ENCODE data around the gene DMD.
"Not testable (repeated sequence)": the region's sequence is repeated elsewhere in the genome, so short reads cannot be mapped to it uniquely, and the experiment has no call there.

The DMD gene

DNA sequence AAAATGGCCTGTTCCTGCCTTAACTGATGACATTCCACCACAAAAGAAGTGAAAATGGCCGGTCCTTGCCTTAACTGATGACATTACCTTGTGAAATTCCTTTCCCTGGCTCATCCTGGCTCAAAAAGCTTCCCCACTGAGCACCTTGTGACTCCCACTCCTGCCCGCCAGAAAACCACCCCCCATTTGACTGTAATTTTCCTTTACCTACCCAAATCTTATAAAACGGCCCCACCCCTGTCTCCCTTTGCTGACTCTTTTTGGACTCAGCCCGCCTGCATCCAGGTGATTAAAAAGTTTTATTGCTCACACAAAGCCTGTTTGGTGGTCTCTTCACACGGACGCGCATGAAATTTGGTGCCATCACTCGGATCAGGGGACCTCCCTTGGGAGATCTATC, 1833.5 kb downstream of the DMD start:
- DNase-seq (ENCODE audit: low read depth in 2 of 2, low spot score in 1 of 2), result not testable (repeated sequence)

DNA sequence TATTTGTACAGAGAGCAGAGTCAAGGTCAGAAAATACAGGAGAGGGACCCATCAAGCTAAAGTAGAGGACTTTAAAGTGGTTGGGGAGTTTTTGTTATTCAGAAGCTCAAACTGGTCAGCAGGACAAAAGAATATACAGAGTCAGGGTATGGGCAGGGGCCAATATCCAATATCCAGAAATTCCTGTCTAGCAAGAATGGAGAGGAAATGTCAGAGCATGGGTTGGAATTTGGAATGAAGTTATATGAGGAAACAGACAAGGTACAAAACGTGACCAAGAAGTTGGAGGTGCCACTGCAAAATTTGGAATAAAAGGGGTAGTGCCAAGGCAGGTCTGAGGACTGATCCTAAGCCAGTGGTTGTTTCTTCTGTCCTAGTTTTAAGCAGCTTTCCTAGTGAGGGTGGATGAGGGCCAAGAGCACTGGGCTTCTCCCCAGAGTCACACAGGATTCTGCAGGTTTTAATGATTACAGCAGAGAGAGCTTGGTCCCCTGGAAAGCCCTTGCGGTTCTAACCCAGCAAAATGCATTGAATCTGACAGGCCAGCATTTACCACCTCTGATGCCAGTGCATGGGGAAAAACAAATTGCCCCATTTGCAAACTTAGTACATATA, 1834.8 kb downstream of the DMD start:
- DNase-seq (ENCODE audit: low read depth in 2 of 2, low spot score in 1 of 2), result no peak

DNA sequence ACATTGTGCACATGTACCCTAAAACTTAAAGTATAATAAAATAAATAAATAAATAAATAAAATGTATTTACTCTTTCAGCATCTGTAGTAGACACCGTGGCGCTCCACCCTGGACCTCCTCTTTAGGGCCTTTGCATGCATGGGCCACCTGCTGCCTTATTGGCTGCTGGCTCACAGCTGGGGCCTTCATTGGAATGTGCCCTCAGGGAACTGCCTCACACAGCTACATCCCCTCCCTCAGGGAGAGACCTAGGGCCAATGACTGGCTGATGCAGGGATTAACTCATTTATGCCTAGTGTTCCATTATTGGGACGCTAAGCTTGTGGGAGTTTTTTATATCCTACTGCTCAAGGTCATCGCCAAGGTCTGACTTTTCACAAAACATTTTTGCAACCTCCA, 1836.6 kb downstream of the DMD start:
- DNase-seq (ENCODE audit: low read depth in 2 of 2, low spot score in 1 of 2), result no peak

DNA sequence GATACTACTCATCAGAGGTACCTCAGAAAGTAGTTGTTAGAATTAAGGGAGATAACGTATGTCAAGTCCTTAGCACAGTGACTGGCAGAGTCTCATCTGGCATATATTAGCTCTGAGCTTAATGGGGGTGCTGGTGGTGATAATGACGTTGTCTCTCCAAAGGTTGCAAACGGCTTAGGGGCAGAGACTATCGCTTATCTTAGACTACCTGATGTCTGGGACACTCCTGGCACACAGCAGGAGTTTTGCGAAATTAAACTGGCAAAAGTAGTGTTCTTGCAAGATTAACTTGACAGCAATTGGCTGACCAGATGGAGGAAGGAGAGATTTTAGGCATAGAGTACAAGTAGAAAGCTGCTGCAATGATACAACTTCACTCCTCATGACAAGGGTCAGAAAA, 1839.4 kb downstream of the DMD start:
- DNase-seq (ENCODE audit: low read depth in 2 of 2, low spot score in 1 of 2), result no peak

DNA sequence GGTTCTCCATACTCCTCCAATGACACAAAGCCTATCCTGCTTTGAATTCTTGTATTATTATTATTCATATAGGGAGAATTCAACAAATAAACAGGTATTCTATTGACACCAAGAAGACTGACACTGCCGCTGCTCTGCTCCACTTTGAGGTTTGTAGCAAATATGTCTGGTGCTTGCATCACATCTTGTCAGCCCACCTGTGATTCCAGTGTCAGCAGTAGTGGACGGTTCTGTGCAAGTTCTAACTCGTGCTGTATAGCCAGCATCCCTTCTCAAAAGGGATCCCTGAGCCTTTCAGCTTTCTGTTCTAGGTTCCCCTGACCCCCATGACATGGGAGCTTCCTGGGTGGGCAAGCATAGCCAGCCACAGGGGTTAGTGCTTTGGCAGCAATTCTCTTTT, 1843.5 kb downstream of the DMD start:
- no peak for DNase-seq (ENCODE audit: low read depth in 2 of 2, low spot score in 1 of 2)

DNA sequence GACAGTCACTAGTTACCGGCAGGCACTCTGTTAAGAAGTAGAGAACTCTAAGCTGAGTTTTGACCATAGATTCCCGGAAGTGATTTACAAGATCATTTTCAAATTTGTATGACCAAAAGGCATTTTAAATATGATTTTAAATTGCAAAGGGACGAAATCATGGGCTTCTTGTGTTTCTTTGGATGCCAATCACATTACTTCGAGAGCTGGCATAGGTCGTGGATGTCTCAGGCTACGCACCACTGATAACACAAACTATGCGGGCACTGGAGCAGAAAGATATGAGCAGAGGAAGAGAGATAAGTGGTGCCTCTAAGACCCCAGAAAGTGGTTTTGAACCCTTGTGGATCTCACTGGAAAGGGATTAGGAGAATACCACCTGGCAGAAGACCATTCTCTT, 1845.3 kb downstream of the DMD start:
- DNase-seq (ENCODE audit: low read depth in 2 of 2, low spot score in 1 of 2), result no peak

DNA sequence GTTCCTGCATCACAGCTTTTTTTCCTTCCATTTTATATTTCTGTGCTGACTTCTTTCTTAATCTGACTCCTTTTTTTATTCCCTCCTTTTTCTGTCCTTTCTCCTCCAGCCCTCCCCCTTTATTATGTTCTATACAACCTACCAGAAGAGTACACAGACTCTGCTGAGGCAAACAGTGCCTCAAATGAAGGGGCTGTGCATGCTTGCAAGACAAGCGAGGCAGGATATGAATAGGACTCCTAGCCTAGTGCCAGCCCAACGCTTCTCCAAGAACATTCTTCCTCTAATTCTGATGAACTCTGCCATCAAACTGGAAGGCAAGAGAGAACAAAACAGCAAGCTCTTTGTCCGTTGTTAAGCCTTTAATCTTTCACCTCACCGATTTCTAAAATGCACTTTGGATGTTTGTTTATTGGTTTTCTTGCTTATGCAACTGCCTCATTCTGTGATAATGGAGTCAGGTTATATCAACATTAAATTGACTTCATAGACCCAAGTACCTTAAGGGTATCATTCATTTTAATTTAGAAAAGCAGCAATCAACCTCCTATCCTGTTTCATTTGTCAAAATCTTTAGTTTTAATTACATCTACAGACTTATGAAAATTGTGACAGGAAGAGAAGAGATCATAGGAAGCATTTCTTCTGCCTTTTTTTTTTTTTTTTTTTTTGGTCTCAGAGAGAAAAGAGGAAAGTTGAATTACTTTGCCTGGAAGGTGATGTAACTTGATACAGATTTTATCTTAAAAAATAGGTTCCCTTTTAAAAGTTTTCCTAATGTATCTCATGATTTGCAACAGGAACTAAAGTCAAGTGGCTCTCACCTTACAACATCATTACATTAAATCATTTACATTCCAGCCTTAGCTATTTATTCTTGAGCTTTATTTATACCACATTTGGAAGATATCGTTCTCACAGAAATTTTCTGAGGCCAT, 1854.8 kb downstream of the DMD start:
- DNase-seq (ENCODE audit: low read depth in 2 of 2, low spot score in 1 of 2), result no peak

DNA sequence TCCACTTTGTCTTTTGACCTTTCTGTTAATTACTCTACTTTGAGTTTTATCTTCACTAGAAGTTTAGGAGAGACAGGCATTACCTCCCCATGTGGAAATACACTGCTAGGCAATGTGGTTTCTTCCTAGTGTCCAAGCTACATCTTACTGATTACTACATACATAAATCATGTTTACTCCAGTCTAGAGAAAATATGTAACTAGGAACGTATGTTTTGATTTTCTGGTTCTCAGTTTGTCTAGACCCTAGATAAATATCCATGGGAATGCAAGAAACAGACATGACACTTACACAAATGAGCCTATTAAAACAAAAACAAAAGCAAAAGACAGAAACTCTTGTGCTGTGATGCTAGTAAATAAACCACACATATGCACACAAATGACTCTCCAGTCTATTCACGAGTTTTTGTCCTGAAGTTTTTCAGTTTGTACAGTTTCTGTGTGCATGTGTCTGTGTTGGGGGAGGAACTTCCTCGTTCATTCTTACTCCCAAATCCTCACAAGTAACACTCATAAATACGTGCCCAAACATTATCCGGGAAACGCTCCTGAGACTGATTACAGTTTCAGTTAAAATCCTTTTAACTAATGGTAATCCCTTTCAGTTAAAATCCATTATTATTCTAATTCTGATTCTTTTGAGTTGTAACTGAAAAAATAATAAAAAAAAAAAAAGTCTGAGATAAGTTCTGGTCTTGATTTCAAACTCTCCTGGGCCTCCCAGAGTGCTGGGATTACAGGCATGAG, 1856.0 kb downstream of the DMD start:
- no peak for DNase-seq (ENCODE audit: low read depth in 2 of 2, low spot score in 1 of 2)

DNA sequence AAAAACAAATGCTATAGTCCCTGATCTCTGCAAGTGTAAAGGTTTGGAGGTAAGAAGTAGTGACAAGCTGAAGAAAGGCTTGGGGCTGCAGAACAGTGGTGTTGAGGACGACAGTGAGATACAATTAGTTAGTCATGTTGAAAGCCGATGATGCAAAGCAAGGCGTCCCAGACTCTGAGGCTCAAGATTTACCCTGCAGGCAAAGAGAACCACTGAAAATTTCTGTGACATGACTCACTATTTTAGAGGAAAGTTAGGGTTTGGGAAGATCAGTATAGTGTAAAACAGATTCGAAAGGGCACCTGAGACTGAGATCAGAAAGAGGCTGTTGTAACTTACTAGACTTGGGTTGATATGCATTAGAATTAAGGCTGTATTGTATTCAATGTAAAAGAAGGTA, 1858.3 kb downstream of the DMD start:
- DNase-seq (ENCODE audit: low read depth in 2 of 2, low spot score in 1 of 2), result no peak

DNA sequence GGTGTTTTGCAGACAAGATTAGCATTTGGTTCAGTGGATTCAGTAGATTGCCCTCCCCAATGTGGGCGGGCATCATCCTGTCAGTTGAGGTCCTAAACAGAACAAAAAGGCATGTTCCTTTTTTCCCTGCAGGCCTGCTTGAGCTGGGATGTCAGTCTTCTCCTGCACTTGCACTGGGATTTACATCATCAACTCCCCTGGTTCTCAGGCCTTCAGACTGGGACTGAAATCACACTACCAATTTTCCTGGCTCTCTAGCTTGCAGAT, 1860.6 kb downstream of the DMD start:
- no peak for DNase-seq (ENCODE audit: low read depth in 2 of 2, low spot score in 1 of 2)

DNA sequence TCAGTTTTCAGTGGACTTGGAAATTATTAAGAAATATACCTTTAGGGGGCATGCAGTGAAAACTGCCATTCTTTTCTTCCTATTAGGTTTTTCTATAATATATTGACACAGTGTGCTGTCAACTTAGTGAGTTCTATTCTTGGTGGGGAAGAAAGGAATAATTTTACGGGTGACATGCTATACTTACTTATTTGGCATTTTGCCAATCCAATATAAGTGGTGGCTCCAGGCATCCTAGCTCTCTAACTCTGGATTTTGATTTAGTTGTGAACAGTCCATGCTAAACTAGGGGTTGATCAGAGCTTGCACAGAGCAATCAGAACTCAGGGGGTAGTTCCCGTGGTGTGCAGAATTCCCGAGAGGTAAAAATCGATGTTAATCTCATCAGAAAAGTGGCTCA, 1861.8 kb downstream of the DMD start:
- no peak for DNase-seq (ENCODE audit: low read depth in 2 of 2, low spot score in 1 of 2)

DNA sequence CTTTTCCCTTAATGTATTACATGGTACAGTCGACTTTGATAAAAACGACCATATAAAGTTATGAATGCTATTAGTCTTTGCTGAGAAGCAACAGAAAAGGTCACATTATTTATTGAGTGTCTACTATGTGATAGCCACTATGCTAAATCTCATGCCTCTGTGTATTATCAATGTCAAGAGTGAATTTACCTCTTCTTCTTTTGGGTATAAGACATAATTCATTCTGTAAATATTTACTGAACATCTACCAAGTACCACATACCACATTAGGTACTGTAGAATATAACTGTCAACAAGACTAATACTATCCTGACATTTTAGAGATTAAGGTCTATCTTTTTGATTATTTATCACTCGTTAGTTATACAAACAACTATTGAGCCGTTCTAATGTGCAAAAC, 1870.8 kb downstream of the DMD start:
- DNase-seq (ENCODE audit: low read depth in 2 of 2, low spot score in 1 of 2), result no peak

DNA sequence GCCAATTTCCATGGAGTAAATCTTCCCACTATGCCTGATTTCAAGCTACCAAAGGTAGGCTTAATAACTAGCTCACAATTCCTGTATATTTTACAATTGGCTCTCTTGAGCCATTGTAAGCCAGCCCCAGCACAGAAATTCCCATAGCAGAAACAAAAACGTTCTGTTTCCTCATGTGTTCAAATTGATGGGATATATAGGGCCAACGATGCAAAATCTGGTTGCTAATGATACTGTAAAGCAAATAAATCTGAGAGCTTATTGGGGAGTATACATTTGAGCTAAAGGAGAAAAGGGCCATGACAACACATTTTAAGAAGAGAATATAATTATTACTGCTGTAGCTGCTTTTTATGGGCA, 1872.4 kb downstream of the DMD start:
- no peak for DNase-seq (ENCODE audit: low read depth in 2 of 2, low spot score in 1 of 2)

DNA sequence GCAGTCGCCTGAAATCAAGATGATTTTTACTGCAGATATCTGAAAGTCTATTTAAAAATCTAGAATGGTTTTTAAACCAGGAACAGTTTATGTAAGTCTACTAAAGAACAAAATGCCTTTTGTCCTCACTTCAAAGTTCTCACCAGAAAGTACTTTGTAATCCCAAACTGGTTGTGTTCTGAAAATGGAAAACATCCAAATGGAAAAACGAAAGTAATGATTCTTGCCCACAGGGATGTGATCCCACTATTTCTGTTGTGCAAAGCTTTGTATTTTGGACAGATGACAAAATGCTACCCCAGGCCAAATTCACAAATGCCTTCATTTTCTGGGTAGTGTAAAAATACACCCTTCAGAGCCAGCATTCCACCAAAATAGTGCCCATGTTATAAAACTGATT, 1874.0 kb downstream of the DMD start:
- DNase-seq (ENCODE audit: low read depth in 2 of 2, low spot score in 1 of 2), result no peak

DNA sequence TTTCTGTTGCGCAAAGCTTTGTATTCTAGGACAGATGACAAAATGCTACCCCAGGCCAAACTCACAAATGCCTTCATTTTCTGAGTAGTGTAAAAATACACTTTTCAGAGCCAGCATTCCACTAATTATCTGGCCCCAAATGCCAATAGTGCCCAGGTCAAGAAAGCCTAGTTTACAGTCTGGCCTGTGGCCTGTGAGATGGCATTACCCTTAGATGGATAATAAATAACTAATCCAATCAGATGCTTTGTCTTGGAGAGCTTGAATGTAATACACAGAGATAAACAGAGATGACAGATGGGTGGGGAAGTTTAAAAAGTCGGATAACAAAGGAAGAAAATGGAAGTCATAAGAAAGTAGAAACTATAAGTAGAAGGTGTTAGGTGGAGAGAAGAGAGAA, 1874.9 kb downstream of the DMD start:
- DNase-seq (ENCODE audit: low read depth in 2 of 2, low spot score in 1 of 2), result no peak

DNA sequence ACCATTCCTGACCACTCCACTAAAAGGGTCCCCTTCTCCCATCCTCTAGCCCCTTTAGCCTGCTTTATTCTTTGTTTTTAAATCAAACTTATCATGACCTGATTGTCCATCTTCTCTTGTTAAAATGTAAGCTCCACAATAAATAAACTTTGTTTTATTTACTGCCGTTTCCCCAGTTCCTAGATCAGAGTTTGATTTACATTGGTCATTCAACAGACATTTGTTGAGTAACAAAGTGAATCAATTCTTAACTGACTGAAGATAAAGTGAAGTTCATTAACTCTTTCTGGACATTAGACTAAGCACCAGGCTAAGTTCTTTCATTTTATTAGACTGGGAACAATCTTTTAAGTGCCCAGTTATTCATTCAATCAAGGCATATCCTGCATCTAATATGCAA, 1876.4 kb downstream of the DMD start:
- no peak for DNase-seq (ENCODE audit: low read depth in 2 of 2, low spot score in 1 of 2)

DNA sequence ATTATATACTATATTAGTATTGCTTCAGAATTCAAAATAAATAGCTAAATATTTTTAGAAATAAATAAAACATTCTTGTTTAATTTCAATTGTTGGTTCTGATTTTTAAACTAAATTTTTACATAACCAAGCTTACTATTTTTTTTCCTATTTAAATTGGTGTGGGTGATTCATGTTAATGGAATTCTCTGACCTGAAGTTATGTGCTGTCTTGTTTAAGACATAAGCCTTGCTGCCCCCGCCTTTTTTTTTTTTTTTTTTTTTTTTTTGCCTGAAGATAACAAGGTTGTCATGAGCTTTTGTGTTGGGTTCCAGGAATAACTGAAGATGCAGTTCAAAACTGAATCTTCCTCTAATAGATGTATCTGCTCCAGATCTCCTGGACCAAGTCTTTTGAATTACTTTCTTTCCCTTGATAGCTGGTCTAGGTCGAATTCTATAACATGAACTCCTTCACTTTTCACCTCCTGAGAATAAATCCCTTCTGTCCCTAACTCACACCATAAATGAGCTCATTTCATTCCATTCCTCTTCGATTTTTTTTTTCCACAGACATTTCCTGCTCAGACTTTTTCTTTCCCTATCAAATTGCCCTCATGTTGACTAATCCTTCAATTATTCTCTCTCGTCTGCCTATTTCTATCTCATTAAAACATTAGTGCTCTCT, 1878.1 kb downstream of the DMD start:
- DNase-seq (ENCODE audit: low read depth in 2 of 2, low spot score in 1 of 2), result no peak

DNA sequence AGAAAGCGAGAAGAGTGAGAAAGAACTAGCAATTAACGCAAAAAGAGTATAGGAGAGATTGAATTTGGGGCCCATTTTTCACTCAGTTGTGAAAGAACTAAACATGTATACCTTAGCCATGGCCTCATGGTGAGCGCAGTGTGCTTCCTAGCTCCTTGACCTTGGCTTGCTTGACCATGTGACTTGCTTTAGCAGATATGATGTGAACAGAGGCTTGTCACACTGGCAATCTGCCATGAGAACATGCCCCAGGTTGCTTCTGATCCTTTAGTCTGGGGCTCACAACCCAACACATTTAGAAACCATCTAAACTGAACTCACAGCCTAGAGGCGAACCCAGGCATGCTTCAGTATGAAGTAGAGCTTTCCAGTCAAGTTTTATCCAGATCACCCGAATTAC, 1879.4 kb downstream of the DMD start:
- DNase-seq (ENCODE audit: low read depth in 2 of 2, low spot score in 1 of 2), result no peak

DNA sequence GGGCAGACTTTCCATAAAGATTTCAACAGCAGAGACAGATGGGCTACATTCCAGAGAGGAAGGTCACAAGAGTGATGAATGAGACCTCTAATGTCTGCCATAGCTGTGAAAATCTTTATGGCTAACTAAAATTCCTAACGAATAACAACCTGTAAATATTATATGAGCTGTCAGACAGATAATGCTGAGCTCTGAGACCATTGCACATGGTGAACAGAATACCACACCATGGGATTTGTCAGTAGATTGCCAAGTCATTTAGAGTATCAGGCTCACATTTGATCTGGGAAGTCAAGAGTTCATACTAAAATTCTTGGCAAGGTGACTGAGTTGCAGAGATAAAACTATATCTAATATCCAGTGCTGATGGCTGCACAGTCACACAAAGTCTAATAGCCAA, 1880.3 kb downstream of the DMD start:
- no peak for DNase-seq (ENCODE audit: low read depth in 2 of 2, low spot score in 1 of 2)

DNA sequence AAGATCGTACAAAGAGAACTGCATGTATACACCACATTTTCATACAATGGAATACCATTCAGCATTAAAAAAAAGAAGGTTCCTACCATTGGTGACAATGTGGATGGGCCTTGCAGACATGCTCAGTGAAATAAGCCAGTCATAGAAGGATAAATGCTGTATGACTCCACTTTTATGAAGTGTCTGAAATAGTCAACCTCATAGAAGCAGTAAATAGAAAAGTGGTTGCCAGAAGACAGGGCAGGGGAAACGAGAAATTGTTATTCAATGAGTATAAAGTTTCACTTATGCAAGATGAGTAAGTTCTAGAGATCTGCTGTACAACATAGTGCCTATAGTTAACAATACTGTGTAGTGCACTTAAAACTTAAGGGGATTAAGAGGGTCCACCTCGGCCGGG, 1882.1 kb downstream of the DMD start:
- no peak for DNase-seq (ENCODE audit: low read depth in 2 of 2, low spot score in 1 of 2)

DNA sequence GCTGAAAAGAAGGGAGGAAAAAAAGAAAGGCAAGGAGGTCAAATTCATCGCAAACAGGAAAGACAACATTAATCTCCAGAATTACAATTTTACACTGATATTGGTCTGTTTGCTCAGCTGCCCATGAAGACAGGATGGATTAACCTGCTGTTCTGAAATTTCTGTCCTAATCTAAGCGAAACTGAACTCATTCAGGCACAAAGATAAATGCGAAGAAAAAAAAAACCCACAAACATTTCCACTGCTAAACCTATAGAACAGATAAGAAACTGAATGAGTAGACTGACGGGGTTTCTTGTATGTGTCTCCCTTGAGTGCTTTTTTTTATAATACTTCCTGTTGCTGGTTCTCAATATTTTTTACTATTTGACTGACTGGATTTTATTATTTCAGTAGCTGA, 1887.7 kb downstream of the DMD start:
- DNase-seq (ENCODE audit: low read depth in 2 of 2, low spot score in 1 of 2), result no peak

DNA sequence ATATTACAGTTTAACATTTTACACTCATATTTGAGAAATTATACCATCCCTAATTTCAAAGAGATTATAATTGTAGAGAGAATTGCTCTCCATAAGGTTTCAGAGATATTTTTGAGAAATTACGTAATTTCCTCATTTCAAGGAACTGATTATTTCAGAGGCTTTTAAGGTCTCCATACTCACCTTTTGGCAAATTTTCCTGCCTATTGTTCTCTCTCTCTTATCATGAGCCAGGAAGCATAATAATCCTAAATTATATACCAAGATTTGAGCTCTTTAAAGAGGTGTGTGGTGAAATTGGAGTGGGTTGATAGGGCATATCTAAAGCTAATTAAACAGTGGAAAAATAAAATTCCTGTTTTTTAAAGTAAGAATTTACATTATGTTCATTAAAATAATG, 1890.6 kb downstream of the DMD start:
- no peak for DNase-seq (ENCODE audit: low read depth in 2 of 2, low spot score in 1 of 2)

All from stimulated activated CD8-positive, alpha-beta memory T cell treated with anti-CD3 and anti-CD28 coated beads, Interleukin-4, amount 100 ng/mL, for 4 hours (primary cell).